Motor neuron (in vitro differentiated cells): Measurements from ENCODE around the gene CD68. TPM values are rescaled to one million over a fixed set of nuclear protein-coding genes. Genes with fewer than 3 reads are reported as not detected.
"Not testable (repeated sequence)": the region's sequence is repeated elsewhere in the genome, so short reads cannot be mapped to it uniquely, and the experiment has no call there.

Experiments used
- ATAC-seq, 8 experiments: fragments of 200-7000 bp; cut with Tn5 transposase; replicated peaks in 6 of 8; 2 replicates each; pipeline ENCODE4 v1.8.0; 2021; ENCODE audit warnings: mild to moderate bottlenecking in 8 of 8, moderate library complexity in 8 of 8
- H3K27ac ChIP-seq, 2 donors: fragments of 250-450 bp; sonication (Bioruptor Pico); 2 replicates each; pipeline ENCODE4 v1.9.0; 2021; ENCODE audit warnings: antibody characterized with exemption in 2 of 2, mild to moderate bottlenecking in 2 of 2, moderate library complexity in 1 of 2
- H3K4me1 ChIP-seq, 2 donors: fragments of 250-450 bp; sonication (Bioruptor Pico); replicated peaks in 1 of 2; 2 replicates each; pipeline ENCODE4 v1.6.1; 2021; ENCODE audit warnings: antibody characterized with exemption in 2 of 2, mild to moderate bottlenecking in 2 of 2, moderate library complexity in 1 of 2
- H3K4me3 ChIP-seq, 5 donors: fragments of 250-450 bp; sonication (Bioruptor Pico); 2 replicates each; pipeline ENCODE4 v1.9.0; 2021; ENCODE audit warnings: antibody characterized with exemption in 5 of 5, mild to moderate bottlenecking in 5 of 5, moderate library complexity in 4 of 5
- WGBS, 10 experiments: fragments of 450-650 bp; shearing (Covaris generic); methylation state at CpG; one replicate each; pipeline ENCODE4 v1.0.0; 2022; 5-methylcytosine and 5-hydroxymethylcytosine counted together
- in situ Hi-C, 9 experiments: fragments of 400-800 bp; cut with MboI; loops; one replicate each; pipeline ENCODE4 v1.15.0; 2021; ENCODE audit warnings: low sequenced_read_pairs in 9 of 9, low pct_unique_long_range_greater_than_20kb in 2 of 9; ENCODE audit not compliant: unreplicated experiment in 9 of 9
- total RNA-seq, 8 experiments: library from RNA; unstranded; fragments of 300-600 nt; gene quantifications; 2 replicates each; pipeline versions ENCODE4 v1.2.3 to v1.2.4, GENCODE V29; 2022

CD68 gene
- total RNA-seq, 8 experiments from 2014 or later = 0.58 to 15.7 (median 2.5) TPM

- Histone ChIP-seq H3K4me1 (peaks cover 11 to 13% of the 10 kb centered on the region in 2 donors), H3K27ac (peak overlapping the region in 1 of 2 donors; percentile 47), H3K4me3 (peak overlapping the region; percentile 5 to 33 (median 21))
- in situ Hi-C loops = no loop called here
- WGBS, 10 experiments = 0 to 100% (median 20%) methylated on average over 1 to 5 of the region's 56 CpGs; no CpG with 5 or more reads in 3 of the 10 experiments
- peak; percentile 45 to 88 (median 79) for ATAC-seq
Observed at GRCh38 chr17:7589204-7589868, 9.9 kb downstream of the CD68 start.

- in situ Hi-C loops = no loop called here
- peaks cover 5 to 6% of the 10 kb centered on the region in 2 donors for H3K4me1 ChIP-seq
- ATAC-seq = peak in 4 of 8 experiments; percentile 3 to 9 (median 5)
- WGBS, 10 experiments = 0 to 100% (median 60%) methylated on average over 1 to 7 of the region's 24 CpGs; no CpG with 5 or more reads in 4 of the 10 experiments
- peak within 1 kb of the TSS in 1 of 2 donors; percentile 47 for H3K27ac ChIP-seq
- H3K4me3 ChIP-seq = peak within 1 kb of the TSS; percentile 5 to 33 (median 21)
Observed at GRCh38 chr17:7589891-7590691, 10.7 kb downstream of the CD68 start, which contains the start of gene SOX15. Gene SOX15, minus strand, starts transcription at chr17:7590094. Its CDS starts 418 bp downstream, at chr17:7589676.

GRCh38 chr17:7590743-7591142, 11.3 kb downstream of the CD68 start:
- ATAC-seq = peak in 3 of 8 experiments; percentile 49 to 58 (median 56)
- in situ Hi-C loops = no loop called here
- 20 to 80% (median 56%) methylated on average over 1 to 2 of the region's 4 CpGs; no CpG with 5 or more reads in 7 of the 10 experiments for WGBS, 10 experiments
- Histone ChIP-seq H3K27ac (no peak overlapping the region), H3K4me3 (no peak overlapping the region), H3K4me1 (peaks cover 4 to 6% of the 10 kb centered on the region in 2 donors)

- H3K27ac ChIP-seq = no peak overlapping the region
- 100% methylated on average over 1 to 3 of the region's 5 CpGs; no CpG with 5 or more reads in 6 of the 10 experiments for WGBS, 10 experiments
- ATAC-seq = no peak
- H3K4me3 ChIP-seq = no peak overlapping the region
- in situ Hi-C loops = no loop called here
- H3K4me1 ChIP-seq = peaks cover 4 to 6% of the 10 kb centered on the region in 2 donors
Observed at GRCh38 chr17:7591596-7591995, 12.2 kb downstream of the CD68 start.

- Histone ChIP-seq H3K4me3 (no peak overlapping the region), H3K4me1 (peaks cover 4 to 6% of the 10 kb centered on the region in 2 donors), H3K27ac (no peak overlapping the region)
- in situ Hi-C loops = no loop called here
- WGBS, 10 experiments = 82 to 100% (median 95%) methylated on average over 2 to 21 of the region's 23 CpGs; no CpG with 5 or more reads in 5 of the 10 experiments
- ATAC-seq = no peak
Observed at GRCh38 chr17:7592422-7593021, 13.1 kb downstream of the CD68 start.

GRCh38 chr17:7593296-7593695, 13.9 kb downstream of the CD68 start:
- Histone ChIP-seq H3K4me3 (no peak overlapping the region), H3K27ac (no peak overlapping the region), H3K4me1 (peaks cover 4 to 6% of the 10 kb centered on the region in 2 donors)
- no peak for ATAC-seq
- in situ Hi-C loops = no loop called here
- WGBS, 10 experiments = 60 to 100% (median 84%) methylated on average over 1 to 11 of the region's 12 CpGs; no CpG with 5 or more reads in 3 of the 10 experiments

- WGBS, 10 experiments = 100% methylated on average over 1 of the region's 5 CpGs; no CpG with 5 or more reads in 8 of the 10 experiments
- H3K4me1 ChIP-seq, ATAC-seq, H3K27ac ChIP-seq, in situ Hi-C loops, H3K4me3 ChIP-seq: not testable (repeated sequence)
Observed at GRCh38 chr17:7597561-7597960, 18.1 kb downstream of the CD68 start.

GRCh38 chr17:7606280-7606679, 26.8 kb downstream of the CD68 start:
- Histone ChIP-seq H3K4me1 (no peaks in the 10 kb centered on the region), H3K4me3 (no peak overlapping the region), H3K27ac (no peak overlapping the region)
- WGBS, 10 experiments = 87 to 100% (median 93%) methylated on average over 1 to 4 of the region's 4 CpGs; no CpG with 5 or more reads in 1 of the 10 experiments
- in situ Hi-C loops = no loop called here
- ATAC-seq = no peak

- no peak overlapping the region for H3K27ac ChIP-seq
- ATAC-seq = no peak
- WGBS, 10 experiments = 90 to 100% (median 100%) methylated on average over 1 to 2 of the region's 2 CpGs; no CpG with 5 or more reads in 4 of the 10 experiments
- no peak overlapping the region for H3K4me3 ChIP-seq
- in situ Hi-C loops = no loop called here
- peaks cover 15 to 22% of the 10 kb centered on the region in 2 donors for H3K4me1 ChIP-seq
Observed at GRCh38 chr17:7610641-7611040, 31.2 kb downstream of the CD68 start.

- H3K27ac ChIP-seq = no peak overlapping the region
- H3K4me1 ChIP-seq = peaks cover 15 to 22% of the 10 kb centered on the region in 2 donors
- no peak for ATAC-seq
- H3K4me3 ChIP-seq = no peak overlapping the region
- WGBS, 10 experiments = 0 to 100% (median 87%) methylated on average over 1 to 3 of the region's 3 CpGs
- in situ Hi-C loops = no loop called here
Observed at GRCh38 chr17:7611635-7612293, 32.3 kb downstream of the CD68 start.

- WGBS, 10 experiments = 75 to 100% (median 100%) methylated on average over 1 of the region's 1 CpG; no CpG with 5 or more reads in 1 of the 10 experiments
- peaks cover 15 to 22% of the 10 kb centered on the region in 2 donors for H3K4me1 ChIP-seq
- H3K27ac ChIP-seq = no peak overlapping the region
- in situ Hi-C loops = no loop called here
- peak overlapping the region in 1 of 5 donors; percentile 2 for H3K4me3 ChIP-seq
- ATAC-seq = no peak
Observed at GRCh38 chr17:7612294-7612640, 32.8 kb downstream of the CD68 start.

GRCh38 chr17:7613769-7614424, 34.5 kb downstream of the CD68 start:
- 0 to 29% (median 11%) methylated on average over 1 to 14 of the region's 20 CpGs for WGBS, 10 experiments
- Histone ChIP-seq H3K27ac (peak overlapping the region; percentile 91 to 94), H3K4me3 (peak overlapping the region; percentile 59 to 93 (median 69)), H3K4me1 (peaks cover 15 to 22% of the 10 kb centered on the region in 2 donors)
- no peak for ATAC-seq
- in situ Hi-C loops = no loop called here
